Neural crest cell (in vitro differentiated cells): ENCODE measurements around the gene MYO1E. TPM values are rescaled to one million over a fixed set of nuclear protein-coding genes. Genes with fewer than 3 reads are reported as not detected.

ENCODE experiments used
- DNase-seq: peaks from one replicate; pipeline ENCODE4 v3.0.0; 2021; ENCODE audit warnings: low read depth, mixed read lengths, low spot score
- H3K27ac Mint-ChIP-seq: one replicate; pipeline ENCODE4 v1.8.0; 2021; ENCODE audit warnings: mild to moderate bottlenecking, mixed read lengths; ENCODE audit not compliant: unreplicated experiment
- H3K27me3 Mint-ChIP-seq: 2 replicates; pipeline ENCODE4 v1.8.0; 2021; ENCODE audit warnings: low read depth, mild to moderate bottlenecking, mixed read lengths
- H3K36me3 Mint-ChIP-seq: 2 replicates; pipeline ENCODE4 v1.8.0; 2021; ENCODE audit warnings: low read depth, mild to moderate bottlenecking, mixed read lengths
- H3K4me1 Mint-ChIP-seq: 2 replicates; pipeline ENCODE4 v1.8.0; 2021; ENCODE audit warnings: mixed read lengths
- H3K4me3 Mint-ChIP-seq: one replicate; pipeline ENCODE4 v1.8.0; 2021; ENCODE audit warnings: mild to moderate bottlenecking, mixed read lengths
- H3K9me3 Mint-ChIP-seq: 2 replicates; pipeline ENCODE4 v1.8.0; 2021; ENCODE audit warnings: mixed read lengths
- CTCF ChIP-seq: fragments of 200-600 bp; sonication (generic); conservative IDR thresholded peaks from 2 replicates; pipeline ENCODE4 v1.5.0; 2021; ENCODE audit warnings: antibody characterized with exemption, mild to moderate bottlenecking
- total RNA-seq: library from RNA; stranded (reverse); gene quantifications from 2 replicates; pipeline ENCODE4 v1.2.1, GENCODE V29; 2021

MYO1E gene
- total RNA-seq, 1 donor from 2014 or later: 34.5 TPM

DNA sequence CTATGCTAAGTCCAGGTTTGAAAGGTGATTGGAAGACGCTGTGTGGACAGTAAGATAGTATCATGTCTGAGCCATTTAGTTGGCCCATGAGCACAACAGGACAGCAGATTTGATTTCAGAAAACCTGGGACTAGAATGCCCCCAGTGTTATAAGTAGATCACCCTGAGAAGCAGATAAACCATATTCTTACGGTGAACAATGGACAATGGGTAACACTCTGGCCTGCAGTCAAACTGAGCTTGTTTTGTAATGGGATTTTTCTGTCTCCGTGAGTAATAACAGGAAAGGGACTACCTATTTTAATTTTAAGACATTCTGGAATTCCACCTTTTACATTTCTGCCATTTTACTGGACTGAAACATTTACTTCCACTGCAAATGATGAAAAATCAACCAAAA is 94.6 kb downstream of the MYO1E start:
- no peak for DNase-seq
- no peaks in the 10 kb centered on the region for H3K9me3 Mint-ChIP-seq
- H3K27me3 Mint-ChIP-seq: no peaks in the 10 kb centered on the region
- peaks cover under 1% of the 10 kb centered on the region for H3K36me3 Mint-ChIP-seq
- no peak overlapping the region for H3K27ac Mint-ChIP-seq
- TF ChIP-seq CTCF: no peak
- H3K4me3 Mint-ChIP-seq: no peak overlapping the region
- peaks cover 12% of the 10 kb centered on the region for H3K4me1 Mint-ChIP-seq

DNA sequence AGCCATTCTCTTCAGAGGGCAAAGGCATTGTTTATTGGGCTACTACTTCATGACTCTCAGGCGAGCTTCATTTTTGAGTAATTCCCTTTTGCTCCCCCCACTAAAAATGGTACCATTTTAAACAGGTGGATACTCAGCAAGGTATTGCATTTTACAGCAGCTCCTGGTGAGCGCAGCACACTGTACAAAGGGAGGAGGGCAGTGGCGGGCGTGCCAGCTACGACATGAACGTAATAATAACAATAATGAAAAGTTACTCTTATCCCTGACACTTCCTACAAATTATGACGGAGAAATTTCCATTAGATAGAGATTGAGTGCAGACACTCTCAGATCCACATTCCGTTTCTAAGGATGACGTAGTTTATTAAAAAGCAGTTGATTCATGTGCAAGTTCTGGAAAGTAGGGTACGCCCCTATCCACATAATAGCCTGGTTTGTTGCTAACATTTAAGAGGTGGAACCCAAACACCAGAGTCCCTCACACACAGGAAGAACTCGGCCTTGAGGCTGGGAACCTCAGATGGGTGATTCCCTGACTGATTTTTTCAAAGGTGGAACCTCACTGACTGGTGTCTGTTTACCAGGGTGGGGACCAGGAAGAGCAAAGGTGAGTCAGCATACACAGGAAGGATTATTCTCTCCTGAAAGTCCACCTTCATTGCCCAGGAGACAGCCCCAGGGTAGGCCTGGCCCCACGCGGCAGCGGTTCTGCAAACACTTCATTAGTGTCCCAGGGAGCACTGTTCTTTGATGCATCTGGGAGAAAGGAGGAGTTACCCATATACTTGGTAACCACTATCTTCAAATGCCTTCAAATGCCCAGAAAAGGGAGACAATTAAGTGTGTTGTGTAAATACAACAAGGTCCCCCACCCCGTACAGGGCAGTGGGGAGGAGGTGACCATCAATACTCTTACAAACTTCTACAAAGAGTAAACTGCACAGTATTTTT is 96.2 kb downstream of the MYO1E start:
- Mint-ChIP-seq H3K27ac (no peak overlapping the region), H3K36me3 (no peaks in the 10 kb centered on the region), H3K4me3 (no peak overlapping the region), H3K9me3 (no peaks in the 10 kb centered on the region), H3K4me1 (peaks cover 11% of the 10 kb centered on the region), H3K27me3 (no peaks in the 10 kb centered on the region)
- no peak for TF ChIP-seq CTCF
- no peak for DNase-seq

DNA sequence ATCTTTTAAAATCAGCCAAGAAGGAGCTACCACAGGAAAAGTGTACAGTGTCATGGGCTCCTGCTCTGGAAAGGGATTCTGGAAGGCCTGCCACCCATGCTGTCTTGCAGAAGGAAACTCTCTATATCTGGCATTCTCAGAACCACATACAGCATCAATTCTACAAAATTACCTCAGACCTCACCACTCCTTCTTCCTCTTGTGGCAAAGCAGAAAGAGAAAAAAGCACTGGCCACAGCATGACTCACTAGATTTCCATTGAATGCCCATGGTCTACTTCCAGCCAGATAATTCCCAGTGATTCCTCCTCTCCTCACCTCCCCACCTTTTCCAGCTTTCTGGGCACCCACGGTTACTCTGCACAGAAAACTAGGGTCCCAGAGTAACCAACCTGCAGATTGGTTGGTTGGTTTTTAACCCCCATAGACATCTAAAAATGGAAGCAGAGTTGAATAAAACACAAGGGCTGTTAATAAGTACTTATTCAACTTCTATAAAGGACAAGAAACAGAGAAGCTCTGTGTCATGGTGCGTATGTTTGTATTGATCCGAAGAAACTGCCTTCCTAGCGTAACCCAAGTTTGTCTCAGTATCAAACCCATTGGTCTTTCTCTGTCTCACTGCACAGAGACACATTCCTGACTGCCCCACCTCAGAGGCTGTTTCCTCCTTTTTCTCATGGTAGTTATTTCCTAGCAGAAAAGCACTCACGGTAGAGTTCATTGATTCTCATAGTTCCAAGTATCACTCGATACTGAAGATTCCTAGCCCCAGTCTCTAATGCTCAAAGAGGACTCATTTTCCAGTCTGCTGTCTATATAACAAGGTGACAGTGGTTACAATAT is 98.3 kb downstream of the MYO1E start:
- no peak overlapping the region for H3K4me3 Mint-ChIP-seq
- no peaks in the 10 kb centered on the region for H3K27me3 Mint-ChIP-seq
- no peaks in the 10 kb centered on the region for H3K9me3 Mint-ChIP-seq
- DNase-seq: no peak
- no peaks in the 10 kb centered on the region for H3K36me3 Mint-ChIP-seq
- H3K4me1 Mint-ChIP-seq: peaks cover 11% of the 10 kb centered on the region
- no peak for TF ChIP-seq CTCF
- H3K27ac Mint-ChIP-seq: peak overlapping the region; percentile 48

DNA sequence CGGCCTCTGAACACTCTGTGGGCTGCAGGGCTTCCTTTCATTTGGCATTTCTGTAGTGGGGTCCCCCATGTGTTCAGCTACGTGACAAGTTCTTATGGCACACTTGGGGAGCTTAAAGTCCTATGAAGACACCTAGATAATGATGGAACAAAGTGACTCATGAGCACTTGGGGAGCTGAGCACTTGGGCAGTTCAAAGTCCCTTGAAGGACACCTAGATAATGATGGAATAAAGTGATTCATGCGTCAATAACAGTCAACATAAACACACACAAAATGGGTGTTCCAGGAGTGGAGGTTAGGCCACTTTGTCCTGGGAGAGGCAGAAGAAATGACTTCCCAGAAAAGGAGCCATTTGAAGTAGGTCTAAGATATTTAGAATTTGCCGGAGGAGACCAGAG is 99.4 kb downstream of the MYO1E start:
- H3K27me3 Mint-ChIP-seq: no peaks in the 10 kb centered on the region
- no peak overlapping the region for H3K4me3 Mint-ChIP-seq
- DNase-seq: no peak
- no peak overlapping the region for H3K27ac Mint-ChIP-seq
- TF ChIP-seq CTCF: no peak
- peaks cover 9% of the 10 kb centered on the region for H3K4me1 Mint-ChIP-seq
- H3K36me3 Mint-ChIP-seq: no peaks in the 10 kb centered on the region
- no peaks in the 10 kb centered on the region for H3K9me3 Mint-ChIP-seq

DNA sequence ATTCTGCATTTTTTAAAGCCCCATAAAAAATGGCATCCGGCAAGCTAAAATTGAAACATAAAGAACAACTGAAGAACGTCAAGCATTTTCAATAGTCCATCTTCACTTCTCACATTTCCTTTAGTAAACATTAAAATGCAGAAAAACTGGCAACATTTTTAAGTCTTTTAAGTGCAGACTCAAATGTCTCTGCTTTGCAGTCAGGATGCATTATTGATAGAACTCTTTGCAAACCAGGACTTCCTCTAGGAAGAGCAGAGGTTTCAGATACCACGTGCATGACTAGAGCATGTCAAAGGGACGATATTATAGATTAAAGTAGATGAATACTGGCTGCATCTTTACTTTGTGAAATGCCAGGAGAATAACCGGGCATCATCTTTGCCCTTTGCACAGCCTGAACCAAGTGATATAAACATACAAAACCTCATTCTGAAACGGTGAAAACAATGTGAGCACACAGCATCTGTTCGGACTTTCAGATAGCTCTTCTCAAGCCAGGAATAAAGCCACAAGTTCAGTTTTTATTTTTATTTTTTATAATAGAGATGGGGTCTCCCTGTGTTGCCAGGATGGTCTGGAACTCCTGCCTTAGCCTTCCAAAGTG is 101.0 kb downstream of the MYO1E start:
- no peak for DNase-seq
- Mint-ChIP-seq H3K4me1 (peaks cover 5% of the 10 kb centered on the region), H3K36me3 (no peaks in the 10 kb centered on the region), H3K27me3 (no peaks in the 10 kb centered on the region), H3K27ac (no peak overlapping the region), H3K4me3 (no peak overlapping the region), H3K9me3 (no peaks in the 10 kb centered on the region)
- TF ChIP-seq CTCF: no peak
